A549 (cell line): ENCODE results near the gene CIDEB.

Experiments
- CBX8 ChIP-seq: fragments of 200-600 bp; sonication (generic); IDR thresholded peaks from 2 replicates; pipeline ENCODE4 v1.6.1; 2016
- CEBPB ChIP-seq, 2 experiments: fragments of >200 bp in 1 of 2; sonication (Bioruptor Twin) in 1 of 2; formaldehyde crosslinking in 1 of 2; IDR thresholded peaks; 2 replicates each; pipeline ENCODE4 v1.6.1; 2012 to 2016
- CHD2 ChIP-seq: fragments of 150-350 bp; IDR thresholded peaks from 2 replicates; pipeline ENCODE4 v1.6.1; 2014; ENCODE audit warnings: low read length; ENCODE audit not compliant: partially characterized antibody
- CTCF ChIP-seq: fragments of >200 bp; sonication (Bioruptor Twin); formaldehyde crosslinking; IDR thresholded peaks from 3 replicates; pipeline ENCODE4 v1.5.1; 2016
- EP300 ChIP-seq, 2 experiments: fragments of >200 bp; sonication (Bioruptor Twin); formaldehyde crosslinking; IDR thresholded peaks; 2 replicates in 1 of 2; 3 replicates in 1 of 2; pipeline ENCODE4 v1.6.1; 2016 to 2017
- FOSB ChIP-seq: fragments of 250-450 bp; sonication (Bioruptor Pico); IDR thresholded peaks from 2 replicates; pipeline ENCODE4 v1.5.0; 2020; ENCODE audit warnings: mild to moderate bottlenecking, moderate library complexity
- MAX ChIP-seq: IDR thresholded peaks from 2 replicates; pipeline ENCODE4 v1.6.1; 2012
- NR3C1 ChIP-seq: fragments of >200 bp; sonication (Bioruptor Twin); formaldehyde crosslinking; IDR thresholded peaks from 3 replicates; pipeline ENCODE4 v1.6.1; 2017
- POLR2A ChIP-seq: IDR thresholded peaks from 2 replicates; pipeline ENCODE4 v1.6.1; 2012; ENCODE audit warnings: mild to moderate bottlenecking, low read length
- RFX5 ChIP-seq: fragments of 450-650 bp; IDR thresholded peaks from 2 replicates; pipeline ENCODE4 v1.7.1; 2014; ENCODE audit warnings: antibody characterized with exemption, mild to moderate bottlenecking, moderate library complexity
- USF2 ChIP-seq: fragments of 450-650 bp; IDR thresholded peaks from 2 replicates; pipeline ENCODE4 v1.6.1; 2014; ENCODE audit warnings: antibody characterized with exemption
- ZNF302 ChIP-seq: fragments of 250-450 bp; sonication (Bioruptor Pico); IDR thresholded peaks from 2 replicates; pipeline ENCODE4 v1.9.0; 2021; ENCODE audit warnings: inconsistent platforms, mild to moderate bottlenecking, moderate library complexity

DNA sequence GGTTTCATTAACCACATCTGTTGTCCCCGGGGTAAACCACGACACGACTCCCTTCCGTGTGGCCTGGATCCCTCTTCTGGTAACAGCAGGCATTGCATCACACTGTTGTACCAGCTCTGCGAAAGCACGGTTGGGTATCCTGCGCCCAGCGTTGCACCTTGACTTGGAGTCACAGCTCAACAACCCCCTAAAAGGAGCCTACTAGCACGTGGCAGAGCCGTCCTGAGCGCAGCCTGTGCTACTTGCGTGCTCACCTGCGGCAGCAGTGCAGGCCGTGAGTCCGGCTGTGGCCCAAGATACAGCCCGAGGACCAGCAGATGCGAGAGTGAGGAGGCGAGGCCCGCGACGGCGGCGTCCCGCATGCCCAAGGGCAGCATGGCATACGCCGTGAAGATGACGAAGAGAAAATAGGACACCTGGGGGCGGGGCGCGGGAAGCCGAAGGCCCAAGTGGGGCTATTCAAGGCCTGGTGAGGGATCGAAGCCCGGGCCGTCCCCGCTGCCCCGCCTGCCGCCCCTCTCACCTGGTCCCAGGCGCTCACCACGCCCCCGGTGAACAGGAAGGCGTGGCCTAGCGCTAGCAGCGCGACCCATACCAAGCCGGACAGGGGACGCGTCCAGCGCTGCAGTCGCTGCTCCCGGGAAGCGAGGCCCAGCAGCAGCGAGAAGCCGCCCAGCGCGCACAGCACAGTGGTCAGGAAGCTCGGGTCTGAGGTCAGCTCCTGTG lies 24.7 kb upstream of the CIDEB start:
- TF ChIP-seq CTCF: peak; percentile 46
- TF ChIP-seq POLR2A: no peak
- TF ChIP-seq ZNF302 (CRISPR knock-in tag): no peak
- TF ChIP-seq CBX8: no peak
- TF ChIP-seq MAX: peak; percentile 34; the same call in 1 of the 2 replicates
- no peak for TF ChIP-seq RFX5
- TF ChIP-seq EP300 (IDR thresholded peaks at IDR 0.05): no peak
- no peak for TF ChIP-seq CHD2
- no peak for TF ChIP-seq USF2
- TF ChIP-seq NR3C1: no peak
- peak in 1 of 2 experiments; percentile 70; a peak in 3 of 4 replicates for TF ChIP-seq CEBPB (IDR thresholded peaks at IDR 0.05)
- no peak for TF ChIP-seq FOSB (CRISPR knock-in tag)
